Measurements from ENCODE around the gene CAPN5. TPM values are rescaled to one million over a fixed set of nuclear protein-coding genes. Genes with fewer than 3 reads are reported as not detected.
"Not testable (repeated sequence)": the region's sequence is repeated elsewhere in the genome, so short reads cannot be mapped to it uniquely, and the experiment has no call there.

Gene CAPN5
- total RNA-seq, 1 donor from 2014 or later = 4.7 TPM

DNA sequence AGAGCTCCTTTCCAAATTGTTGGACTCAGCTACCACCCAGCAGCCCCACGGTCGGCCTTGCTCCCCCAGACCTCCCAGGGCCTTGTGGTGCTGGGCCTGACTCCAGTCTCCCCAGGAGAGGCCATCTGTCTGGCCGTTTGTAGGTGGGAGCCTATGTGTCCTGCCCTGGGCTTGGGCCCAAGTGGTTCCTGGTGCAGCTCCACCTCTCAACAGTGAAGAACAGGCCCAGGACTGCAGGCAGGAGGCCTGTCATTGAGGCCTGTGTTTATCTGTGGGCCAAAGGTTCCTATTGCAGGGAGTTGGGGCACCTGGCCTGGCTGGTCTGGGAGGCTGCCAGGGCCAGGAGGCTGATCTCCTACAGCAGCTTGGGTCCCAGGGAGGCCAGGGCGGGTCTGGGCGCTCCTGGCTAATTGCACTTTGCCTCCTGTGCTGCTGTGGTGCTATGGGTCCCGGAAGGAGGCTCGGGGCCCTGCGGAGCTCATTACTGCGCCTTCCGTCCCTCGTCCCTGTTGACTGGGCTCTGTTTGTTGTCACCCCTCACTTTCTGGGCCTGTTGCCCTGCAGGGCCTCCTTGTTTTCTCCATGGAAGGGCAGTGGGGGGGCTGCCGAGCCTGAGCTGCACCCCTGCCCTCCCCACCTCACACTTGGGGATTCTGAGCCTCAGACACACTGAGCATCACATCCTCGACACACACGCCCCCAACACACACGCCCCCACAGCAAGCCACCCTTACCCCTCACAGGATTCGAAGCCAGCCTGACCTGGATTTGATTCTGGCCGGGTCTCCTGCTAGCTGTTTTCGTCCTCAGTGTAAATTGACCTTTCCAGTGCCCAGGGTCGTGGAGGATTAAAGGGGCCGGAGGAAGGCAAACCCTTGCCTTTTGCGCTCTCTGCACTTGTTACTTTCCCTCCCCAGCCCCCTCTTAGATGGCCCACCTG, 29.1 kb downstream of the CAPN5 start:
- no peak for DNase-seq (ENCODE audit: low read depth)

DNA sequence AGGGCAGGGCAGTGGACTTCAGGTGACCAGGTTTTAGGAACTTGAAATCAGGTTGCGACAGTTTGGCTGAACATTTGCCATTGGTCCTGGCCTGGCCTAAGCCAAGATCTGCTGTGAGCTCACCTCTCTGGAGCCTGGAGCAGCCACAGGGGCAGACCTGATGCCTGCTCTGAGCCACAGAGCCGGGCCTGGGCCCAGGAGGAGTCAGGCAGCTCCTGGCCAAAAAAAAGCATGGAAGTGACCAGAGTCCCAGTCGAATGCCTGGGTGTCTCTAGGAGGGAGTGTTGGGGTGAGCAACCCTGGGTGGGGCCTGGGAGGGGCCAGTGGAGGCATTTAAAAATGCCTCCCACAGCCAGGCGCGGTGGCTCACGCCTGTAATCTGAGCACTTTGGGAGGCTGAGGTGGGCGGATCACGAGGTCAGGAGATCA, 29.8 kb downstream of the CAPN5 start:
- DNase-seq (ENCODE audit: low read depth) = no peak

- not testable (repeated sequence) for DNase-seq (ENCODE audit: low read depth)
Measured at GRCh38 chr11:77097180-77097579, 30.4 kb downstream of the CAPN5 start.

- DNase-seq (ENCODE audit: low read depth) = no peak
Measured at GRCh38 chr11:77100166-77101042, 33.6 kb downstream of the CAPN5 start.

GRCh38 chr11:77101043-77101537, 34.3 kb downstream of the CAPN5 start:
- DNase-seq (ENCODE audit: low read depth) = peak; percentile 30

DNA sequence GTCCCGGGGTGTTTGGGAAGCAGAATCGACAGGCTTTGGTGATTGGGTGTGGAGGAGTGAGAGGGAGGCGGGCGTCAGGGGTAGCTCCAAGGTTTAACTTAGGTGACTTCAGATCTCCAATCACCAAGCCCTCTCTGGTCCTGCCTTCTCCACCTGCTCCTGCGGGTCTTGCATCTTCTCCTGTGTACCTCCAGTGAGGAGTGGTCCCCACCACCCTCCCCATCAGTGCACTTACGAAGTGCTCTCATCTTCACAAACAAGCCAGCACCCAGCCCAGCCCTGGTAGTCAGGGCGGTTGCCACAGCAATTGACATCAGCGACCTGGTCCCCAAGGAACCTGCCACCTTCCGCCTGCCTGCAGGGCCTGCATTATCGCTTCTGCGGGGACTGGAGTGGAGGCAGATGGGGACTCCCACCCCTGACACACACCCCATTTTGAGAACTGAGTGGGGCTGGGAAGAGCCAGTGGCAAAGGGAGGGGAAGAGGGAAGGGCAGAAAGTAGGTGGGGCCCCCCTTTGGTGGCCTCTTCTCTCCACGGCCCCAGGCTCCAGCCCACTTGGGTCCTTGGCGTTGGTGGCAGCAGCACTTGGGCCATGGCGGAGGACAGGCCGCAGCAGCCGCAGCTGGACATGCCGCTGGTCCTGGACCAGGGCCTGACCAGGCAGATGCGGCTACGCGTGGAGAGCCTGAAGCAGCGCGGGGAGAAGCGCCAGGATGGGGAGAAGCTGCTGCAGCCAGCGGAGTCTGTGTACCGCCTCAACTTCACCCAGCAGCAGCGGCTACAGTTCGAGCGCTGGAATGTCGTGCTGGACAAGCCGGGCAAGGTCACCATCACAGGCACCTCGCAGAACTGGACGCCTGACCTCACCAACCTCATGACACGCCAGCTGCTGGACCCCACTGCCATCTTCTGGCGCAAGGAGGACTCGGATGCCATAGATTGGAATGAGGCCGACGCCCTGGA, 35.8 kb downstream of the CAPN5 start, which contains the start of gene OMP:
OMP (plus strand) TSS at position 595 of the 965 bp plus-strand sequence; CDS start at position 595, 0 bp downstream.
- no peak for DNase-seq (ENCODE audit: low read depth)

GRCh38 chr11:77103319-77103718, 36.5 kb downstream of the CAPN5 start:
- no peak for DNase-seq (ENCODE audit: low read depth)

DNA sequence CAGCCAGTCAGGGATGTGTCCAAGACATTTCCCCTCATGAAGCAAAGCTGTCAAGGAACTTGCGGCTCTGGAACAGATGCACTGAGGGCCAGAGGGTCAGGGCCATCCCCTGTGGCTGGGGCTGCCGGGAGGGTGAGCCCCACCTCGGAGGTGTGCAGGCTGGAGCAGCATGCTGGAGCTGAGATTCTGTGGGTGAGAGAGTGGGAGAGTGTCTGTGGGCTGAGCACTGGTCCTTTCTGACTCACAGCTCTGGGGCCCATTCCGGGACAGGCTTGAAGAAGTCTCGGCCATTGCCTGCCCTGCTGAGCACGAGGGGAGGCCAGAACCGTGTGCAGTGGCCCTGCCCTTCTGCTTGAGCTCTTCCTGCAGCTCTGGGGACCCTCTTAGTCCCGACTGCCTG, 38.0 kb downstream of the CAPN5 start:
- DNase-seq (ENCODE audit: low read depth) = no peak

- peak; percentile 66 for DNase-seq (ENCODE audit: low read depth)
Measured at GRCh38 chr11:77106321-77106720, 39.5 kb downstream of the CAPN5 start.

DNA sequence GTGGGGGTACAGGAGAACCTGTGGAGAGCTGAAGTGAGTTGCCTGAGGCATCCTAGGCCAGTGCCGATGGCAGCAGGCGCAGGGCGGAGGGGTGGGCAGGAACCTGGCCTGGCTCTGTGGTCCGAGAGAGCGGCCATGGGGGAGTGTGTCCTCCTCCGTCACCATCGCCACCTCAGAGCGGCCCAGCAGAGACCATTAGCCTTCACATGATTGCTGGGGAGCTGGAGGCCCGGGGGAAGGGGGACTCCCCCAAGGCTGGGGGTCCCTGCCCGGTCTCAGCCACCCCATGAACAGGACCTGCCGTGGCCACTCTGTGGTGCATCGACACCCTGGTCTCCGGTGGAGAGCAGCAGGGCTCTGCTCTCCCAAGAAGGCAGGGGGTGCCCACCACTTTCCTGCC, 40.0 kb downstream of the CAPN5 start:
- no peak for DNase-seq (ENCODE audit: low read depth)

GRCh38 chr11:77107950-77108349, 41.2 kb downstream of the CAPN5 start:
- peak; percentile 89 for DNase-seq (ENCODE audit: low read depth)

- no peak for DNase-seq (ENCODE audit: low read depth)
Measured at GRCh38 chr11:77108436-77108835, 41.7 kb downstream of the CAPN5 start.

DNA sequence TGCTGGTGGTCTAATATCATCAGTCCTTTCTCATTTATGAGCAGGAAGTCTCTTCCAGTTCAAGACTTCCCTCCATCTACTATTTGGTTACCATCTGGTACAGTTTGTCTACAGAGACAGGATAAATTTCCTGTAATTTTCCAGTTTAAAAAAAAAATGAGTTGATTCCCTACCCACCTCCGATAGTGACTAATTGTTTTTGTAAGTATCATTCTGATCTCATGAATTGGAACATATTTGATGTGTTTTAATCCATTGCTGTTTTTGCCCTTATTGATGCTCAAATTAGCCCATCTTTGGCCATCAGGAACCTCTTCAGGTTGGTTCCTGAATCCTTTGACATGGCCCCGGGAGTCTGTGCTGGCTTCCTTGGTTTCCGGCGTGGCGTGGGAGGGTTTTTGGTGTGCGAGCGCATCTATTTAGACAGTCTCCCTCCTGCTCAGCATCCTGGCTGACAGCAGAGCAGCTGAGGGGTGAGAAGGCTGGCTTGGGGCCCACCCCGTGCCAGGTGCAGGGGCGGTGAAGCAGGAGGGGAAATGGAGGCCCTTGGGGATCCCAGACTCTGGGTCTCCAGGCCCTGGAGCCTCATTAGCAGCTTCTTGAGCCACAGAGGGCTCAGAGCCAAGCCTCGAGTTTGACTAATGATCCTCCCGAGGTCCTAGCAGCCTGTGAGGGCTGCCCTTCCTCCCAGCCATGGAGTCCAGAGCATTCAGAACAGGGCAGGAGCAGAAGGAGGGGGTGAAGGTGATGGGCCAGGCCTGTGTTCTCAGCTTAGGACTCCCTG, 42.7 kb downstream of the CAPN5 start:
- DNase-seq (ENCODE audit: low read depth) = peak; percentile 59

DNA sequence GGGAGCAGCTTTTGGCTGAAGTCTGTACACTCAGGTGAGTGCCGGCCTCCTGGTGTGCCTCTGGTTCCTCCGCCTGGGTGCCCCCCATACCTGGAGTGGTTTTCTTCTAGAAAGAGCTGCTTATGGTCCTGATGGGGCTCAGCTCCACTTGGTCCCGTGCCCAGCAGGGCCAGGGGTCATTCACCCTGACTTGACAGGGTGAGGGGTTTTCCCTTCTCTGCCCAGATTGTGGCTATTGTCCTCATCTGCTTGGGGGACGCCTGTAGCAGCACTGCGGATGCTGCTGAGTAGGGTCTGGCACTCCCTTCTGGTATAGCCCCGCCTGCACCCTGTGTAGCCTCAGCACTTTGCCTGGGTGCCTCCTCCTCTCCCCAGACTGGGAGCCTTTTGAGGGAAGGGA, 44.1 kb downstream of the CAPN5 start:
- no peak for DNase-seq (ENCODE audit: low read depth)

GRCh38 chr11:77111277-77111676, 44.5 kb downstream of the CAPN5 start:
- no peak for DNase-seq (ENCODE audit: low read depth)

DNA sequence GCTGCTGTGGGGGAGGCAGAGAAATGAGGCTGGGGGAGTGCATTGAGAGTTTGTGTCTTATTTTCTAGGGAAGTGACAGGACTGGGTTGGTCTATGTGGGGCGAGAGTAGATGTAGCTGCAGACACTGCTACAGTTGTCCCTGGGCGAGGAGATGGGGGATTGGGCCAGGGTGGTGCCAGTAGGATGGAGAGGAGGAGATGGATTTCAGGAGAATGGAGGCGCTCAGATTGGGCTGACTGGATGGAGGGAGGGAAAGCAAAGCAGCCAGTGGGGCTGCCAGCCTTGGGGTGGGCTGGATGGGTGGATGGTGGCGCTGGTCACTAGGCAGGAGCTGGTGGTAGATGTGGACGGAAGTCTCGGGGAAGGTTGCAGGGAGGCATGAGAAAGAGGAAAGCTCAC, 45.2 kb downstream of the CAPN5 start:
- no peak for DNase-seq (ENCODE audit: low read depth)

DNA sequence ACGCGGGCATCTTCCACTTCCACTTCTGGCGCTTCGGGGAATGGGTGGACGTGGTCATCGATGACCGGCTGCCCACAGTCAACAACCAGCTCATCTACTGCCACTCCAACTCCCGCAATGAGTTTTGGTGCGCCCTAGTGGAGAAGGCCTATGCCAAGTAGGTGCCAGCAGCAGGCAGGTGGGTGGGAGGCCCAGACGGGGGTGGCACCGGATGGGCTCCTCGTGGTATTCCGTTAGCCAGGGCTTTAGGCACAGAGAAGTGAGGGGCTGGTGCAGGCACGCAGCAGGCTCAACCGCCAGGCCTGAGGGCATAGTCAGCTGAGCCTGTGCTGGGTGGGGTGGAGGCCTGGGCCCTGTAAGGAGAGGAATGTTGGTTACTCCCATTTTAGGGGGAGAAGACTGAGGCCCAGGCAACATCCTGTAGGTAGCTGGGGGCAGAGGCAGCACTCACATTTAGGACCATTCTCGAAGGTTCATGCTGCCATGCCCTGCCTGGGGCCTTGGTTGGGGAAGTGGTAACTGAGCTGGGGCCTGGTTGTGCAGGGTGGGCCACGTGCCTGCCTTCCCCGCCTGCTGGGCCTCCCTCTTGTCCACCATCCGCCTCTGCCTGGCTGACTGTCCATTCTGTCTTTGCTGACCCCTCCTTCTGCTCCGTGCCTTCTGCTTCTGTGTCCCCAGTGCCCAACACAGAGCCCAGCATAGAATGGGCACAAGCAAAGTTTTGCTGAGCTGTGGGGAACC, 46.0 kb downstream of the CAPN5 start:
- DNase-seq (ENCODE audit: low read depth) = no peak

DNA sequence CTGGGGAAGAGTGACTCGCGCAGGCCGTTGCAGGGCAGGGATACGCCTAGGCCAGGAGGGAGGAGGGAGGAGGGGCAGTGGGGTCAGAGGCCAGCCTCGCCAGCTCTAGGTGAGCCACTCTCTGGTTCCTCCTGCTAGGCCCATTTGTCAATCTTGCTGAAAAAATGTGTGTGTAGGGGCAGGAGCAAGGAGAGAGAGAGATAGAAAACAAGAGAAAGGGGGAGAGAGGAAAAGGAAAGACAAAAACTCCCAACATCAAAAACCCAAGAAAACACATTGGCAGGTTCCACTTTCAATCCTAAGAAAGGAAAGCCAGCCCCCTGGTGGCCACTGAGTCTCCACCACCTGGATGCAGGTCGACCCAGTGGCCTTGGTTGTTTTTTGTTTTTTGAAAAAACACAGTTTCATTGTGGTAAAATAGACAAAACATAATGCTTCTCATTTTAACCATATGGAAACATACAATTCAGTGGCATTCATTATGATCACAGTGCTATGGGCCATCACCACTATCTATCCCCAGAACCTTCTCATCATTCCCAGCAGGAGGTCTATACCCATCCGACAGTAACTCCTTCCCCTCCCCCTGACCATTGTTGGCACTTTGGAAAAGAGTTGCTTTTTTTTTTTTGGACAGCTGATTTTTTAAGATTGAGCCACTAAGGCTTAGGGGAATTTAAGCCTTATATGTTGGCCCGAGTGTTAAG, 46.8 kb downstream of the CAPN5 start:
- no peak for DNase-seq (ENCODE audit: low read depth)

Measured in myocyte (in vitro differentiated cells).